ENCODE data around the gene UBE2H. TPM values are rescaled to one million over a fixed set of nuclear protein-coding genes. Genes with fewer than 3 reads are reported as not detected.

Gene UBE2H
- total and polyA plus RNA-seq, 8 donors = 19.2 to 150 (median 49.0) TPM

DNA sequence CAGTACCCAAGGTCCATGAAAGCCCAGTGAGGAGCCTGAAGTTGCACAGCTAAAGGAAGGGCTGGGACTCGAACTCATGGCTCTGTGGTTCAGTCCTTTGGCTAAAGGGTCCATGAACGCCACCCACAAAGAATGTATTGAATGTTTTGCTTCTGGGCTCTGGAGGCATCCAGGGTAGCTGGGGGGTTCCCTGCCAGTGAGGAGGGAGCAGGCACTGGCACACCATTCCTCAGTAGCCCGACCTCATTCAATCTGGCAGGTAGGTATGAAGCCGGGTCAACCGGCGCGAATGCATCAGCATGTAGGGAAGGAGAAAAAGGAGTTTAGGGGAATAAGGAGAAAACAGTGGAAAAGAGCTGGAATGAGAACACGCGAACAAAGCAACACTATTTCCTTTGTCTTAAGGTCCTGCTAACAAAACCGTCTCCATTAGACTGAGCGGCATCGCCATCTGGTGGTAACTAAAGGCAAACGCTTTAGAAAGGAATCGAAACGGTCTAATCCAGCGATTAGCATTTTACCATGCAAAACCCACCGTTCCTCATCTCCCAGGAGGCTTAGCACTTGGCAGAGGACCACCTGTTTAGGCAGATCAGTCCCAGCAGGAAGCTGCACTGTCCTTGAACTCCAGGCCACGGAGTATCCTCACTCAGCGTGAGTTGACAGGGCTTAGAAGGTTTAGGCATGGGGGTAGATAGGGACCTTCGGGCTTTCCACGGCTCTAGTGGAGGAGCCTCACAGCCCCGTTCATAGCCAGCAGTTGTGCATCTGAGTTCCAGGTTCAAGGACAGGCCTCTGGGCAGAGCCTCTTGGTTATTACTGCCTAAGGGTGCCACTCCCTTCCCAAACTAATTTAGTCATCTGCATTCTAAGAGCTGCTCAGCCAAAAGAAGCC is 122.8 kb downstream of the UBE2H start:
- TF ChIP-seq, protein P1, sequence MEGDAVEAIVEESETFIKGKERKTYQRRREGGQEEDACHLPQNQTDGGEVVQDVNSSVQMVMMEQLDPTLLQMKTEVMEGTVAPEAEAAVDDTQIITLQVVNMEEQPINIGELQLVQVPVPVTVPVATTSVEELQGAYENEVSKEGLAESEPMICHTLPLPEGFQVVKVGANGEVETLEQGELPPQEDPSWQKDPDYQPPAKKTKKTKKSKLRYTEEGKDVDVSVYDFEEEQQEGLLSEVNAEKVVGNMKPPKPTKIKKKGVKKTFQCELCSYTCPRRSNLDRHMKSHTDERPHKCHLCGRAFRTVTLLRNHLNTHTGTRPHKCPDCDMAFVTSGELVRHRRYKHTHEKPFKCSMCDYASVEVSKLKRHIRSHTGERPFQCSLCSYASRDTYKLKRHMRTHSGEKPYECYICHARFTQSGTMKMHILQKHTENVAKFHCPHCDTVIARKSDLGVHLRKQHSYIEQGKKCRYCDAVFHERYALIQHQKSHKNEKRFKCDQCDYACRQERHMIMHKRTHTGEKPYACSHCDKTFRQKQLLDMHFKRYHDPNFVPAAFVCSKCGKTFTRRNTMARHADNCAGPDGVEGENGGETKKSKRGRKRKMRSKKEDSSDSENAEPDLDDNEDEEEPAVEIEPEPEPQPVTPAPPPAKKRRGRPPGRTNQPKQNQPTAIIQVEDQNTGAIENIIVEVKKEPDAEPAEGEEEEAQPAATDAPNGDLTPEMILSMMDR (IDR thresholded peaks at IDR 0.05) = peak in 5 of 7 experiments; percentile 60 to 81 (median 75)
- no peak for TF ChIP-seq POLR2A (IDR thresholded peaks at IDR 0.05)
- peak in 1 of 3 donors; percentile 63 for TF ChIP-seq POLR2AphosphoS5 (IDR thresholded peaks at IDR 0.05)
- no peak for TF ChIP-seq EP300 (IDR thresholded peaks at IDR 0.05)
- DNase-seq = peak; percentile 71 to 93
- peaks cover 5 to 35% (median 26%) of the 10 kb centered on the region in 4 donors for H3K36me3 ChIP-seq
- peak overlapping the region in 4 of 5 donors; percentile 55 to 71 (median 64) for H3K27ac ChIP-seq
- peak overlapping the region in 2 of 4 donors; percentile 21 to 29 for H3K4me3 ChIP-seq
- intact Hi-C loops (cut with DNase I; ENCODE audit: low total_unique reads) = loop anchor here (10.0 kb wide), 2 partner anchors 165 to 185 kb away; no protein-coding TSS in a partner anchor
- peaks cover 24 to 52% (median 36%) of the 10 kb centered on the region in 4 donors for H3K4me1 ChIP-seq
- WGBS, 5 donors = 16 to 21% (median 17%) methylated on average over 18 to 22 of the region's 22 CpGs
- H3K9me3 ChIP-seq = no peaks in the 10 kb centered on the region
- H3K27me3 ChIP-seq = no peaks in the 10 kb centered on the region

DNA sequence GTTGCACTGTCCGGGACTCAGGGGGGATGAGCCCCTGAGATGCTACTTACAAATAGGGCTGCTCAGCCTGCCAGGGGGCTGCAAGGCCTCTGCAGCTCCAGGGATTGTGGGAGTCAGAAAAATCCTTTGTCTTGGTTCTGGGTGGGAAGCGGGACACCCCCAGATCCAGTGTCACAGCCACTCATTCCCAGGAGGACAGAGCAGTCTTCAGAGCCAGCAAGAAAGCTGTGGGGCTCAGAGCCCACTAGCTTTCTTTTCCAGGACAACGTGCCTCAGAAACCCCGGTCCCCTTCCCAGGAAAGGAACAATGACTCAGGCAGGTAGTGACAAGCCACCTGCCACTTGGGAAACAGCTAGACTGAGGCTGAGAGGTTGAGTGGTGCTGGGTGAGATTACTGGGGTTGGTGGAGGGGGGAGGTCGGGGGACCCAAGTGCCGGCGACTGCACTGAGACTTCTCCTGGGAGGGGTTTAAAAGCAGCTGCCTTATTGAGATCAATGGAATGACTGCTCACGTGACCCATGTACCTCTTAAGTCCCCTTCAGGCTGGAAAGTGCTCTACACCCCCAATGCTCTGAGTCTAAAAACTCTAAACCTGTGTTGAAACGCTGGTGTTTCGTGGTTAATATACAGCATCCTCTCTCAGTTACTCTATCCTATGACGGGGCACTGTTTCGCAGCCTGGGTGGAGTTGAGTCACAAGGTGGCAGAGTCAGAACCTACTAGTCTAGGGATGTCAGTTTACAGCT is 123.6 kb downstream of the UBE2H start:
- TF ChIP-seq EP300 (IDR thresholded peaks at IDR 0.05) = no peak
- TF ChIP-seq, protein P1 (IDR thresholded peaks at IDR 0.05) = no peak
- no peak for TF ChIP-seq POLR2A (IDR thresholded peaks at IDR 0.05)
- no peak for TF ChIP-seq POLR2AphosphoS5 (IDR thresholded peaks at IDR 0.05)
- DNase-seq = peak in 1 of 2 donors; percentile 21
- Histone ChIP-seq H3K4me1 (peaks cover 29 to 58% (median 41%) of the 10 kb centered on the region in 4 donors), H3K27ac (no peak overlapping the region), H3K36me3 (peaks cover 0 to 26% (median 18%) of the 10 kb centered on the region in 4 donors), H3K4me3 (no peak overlapping the region), H3K27me3 (no peaks in the 10 kb centered on the region), H3K9me3 (no peaks in the 10 kb centered on the region)
- WGBS, 5 donors = 83 to 89% (median 87%) methylated on average over 11 to 12 of the region's 12 CpGs
- intact Hi-C loops (cut with DNase I; ENCODE audit: low total_unique reads) = loop anchor here (10.0 kb wide), 2 partner anchors 164 to 186 kb away; no protein-coding TSS in a partner anchor

DNA sequence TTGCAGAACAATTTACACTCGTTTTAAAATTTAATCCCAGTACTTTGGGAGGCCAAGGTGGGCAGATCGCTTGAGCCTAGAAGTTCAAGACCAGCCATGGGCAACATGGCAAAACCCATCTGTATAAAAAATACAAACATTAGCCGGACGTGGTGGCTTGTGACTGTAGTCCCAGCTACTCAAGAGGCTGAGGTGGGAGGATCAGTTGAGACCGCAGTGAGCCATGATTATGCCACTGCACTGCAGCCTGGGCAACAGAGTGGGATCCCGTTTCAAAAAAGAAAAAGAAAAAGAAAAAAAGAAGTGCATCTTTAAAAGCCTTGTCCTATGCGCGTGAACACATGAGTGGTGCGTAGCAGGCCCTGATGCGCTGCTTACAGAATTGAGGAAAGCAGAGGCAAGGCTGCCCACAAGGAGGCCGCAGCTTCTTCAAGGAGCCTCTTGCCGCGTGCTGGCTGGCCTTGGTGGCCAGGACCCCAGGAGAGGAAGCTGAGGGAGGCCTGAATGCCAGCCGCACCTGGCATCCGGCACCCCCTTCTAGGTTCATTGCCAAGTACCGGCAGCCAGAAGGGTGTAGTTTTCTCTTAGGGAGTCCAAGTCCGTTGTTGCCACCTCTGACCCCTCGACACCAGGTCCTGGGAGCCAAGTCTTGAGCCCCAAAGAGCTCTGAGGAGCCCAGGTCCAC is 124.5 kb downstream of the UBE2H start:
- Histone ChIP-seq H3K27ac (no peak overlapping the region), H3K27me3 (no peaks in the 10 kb centered on the region), H3K4me3 (no peak overlapping the region), H3K4me1 (peaks cover 29 to 58% (median 41%) of the 10 kb centered on the region in 4 donors), H3K9me3 (no peaks in the 10 kb centered on the region), H3K36me3 (peaks cover 0 to 17% (median 9%) of the 10 kb centered on the region in 4 donors)
- intact Hi-C loops (cut with DNase I; ENCODE audit: low total_unique reads) = loop anchor here (10.0 kb wide), 2 partner anchors 163 to 187 kb away; no protein-coding TSS in a partner anchor
- 84 to 93% (median 89%) methylated on average over 17 to 18 of the region's 18 CpGs for WGBS, 5 donors
- no peak for TF ChIP-seq POLR2A (IDR thresholded peaks at IDR 0.05)
- TF ChIP-seq POLR2AphosphoS5 (IDR thresholded peaks at IDR 0.05) = no peak
- TF ChIP-seq, protein P1 (IDR thresholded peaks at IDR 0.05) = no peak
- TF ChIP-seq EP300 (IDR thresholded peaks at IDR 0.05) = no peak
- no peak for DNase-seq

Data from stomach (tissue), 9 donors.